ENCODE measurements around the gene TAMALIN.
A peak's percentile ranks its signal among the peaks of the same experiment; 100 is the strongest.

TAMALIN gene

DNA sequence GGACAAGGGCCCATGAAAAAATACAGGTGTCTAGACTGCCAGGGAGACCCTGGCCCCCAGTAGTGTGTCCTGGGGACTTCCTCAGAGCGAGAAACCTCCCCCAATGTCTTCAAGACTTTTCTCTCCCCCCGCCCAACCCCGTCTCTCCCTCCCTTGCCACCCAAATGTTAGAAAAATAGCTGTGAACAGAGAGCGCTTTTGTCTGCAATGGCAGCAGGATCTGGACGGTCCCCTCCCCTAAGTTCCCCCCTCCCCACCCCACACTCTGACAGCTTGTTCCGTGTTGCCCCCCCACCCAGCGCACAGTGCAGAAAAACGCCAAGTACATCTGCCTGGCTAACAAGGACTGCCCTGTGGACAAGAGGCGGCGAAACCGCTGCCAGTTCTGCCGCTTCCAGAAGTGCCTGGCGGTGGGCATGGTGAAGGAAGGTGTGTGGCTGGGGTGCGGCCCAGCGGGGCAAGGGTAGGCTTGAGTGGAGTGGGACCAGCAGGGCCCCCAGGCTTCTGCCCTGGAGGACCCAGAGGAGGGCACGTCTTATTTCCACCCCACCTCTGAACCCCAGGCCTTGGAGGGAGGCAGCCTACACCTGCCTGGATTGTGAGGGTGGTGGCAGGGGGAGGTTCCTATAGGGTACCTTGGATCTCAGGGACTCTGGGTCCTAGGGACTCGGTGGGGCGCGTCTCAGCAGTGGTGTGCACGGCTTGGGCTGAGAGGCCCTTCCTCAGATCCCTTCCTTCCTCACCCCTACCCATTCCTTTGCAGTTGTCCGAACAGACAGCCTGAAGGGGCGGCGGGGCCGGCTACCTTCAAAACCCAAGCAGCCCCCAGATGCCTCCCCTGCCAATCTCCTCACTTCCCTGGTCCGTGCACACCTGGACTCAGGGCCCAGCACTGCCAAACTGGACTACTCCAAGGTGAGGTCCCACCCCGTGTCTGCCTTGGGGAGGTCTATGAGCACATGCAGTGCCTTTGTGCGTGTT, 49.3 kb downstream of the TAMALIN start:
- no peak for DNase-seq (ENCODE audit: low read depth in 2 of 2)

DNA sequence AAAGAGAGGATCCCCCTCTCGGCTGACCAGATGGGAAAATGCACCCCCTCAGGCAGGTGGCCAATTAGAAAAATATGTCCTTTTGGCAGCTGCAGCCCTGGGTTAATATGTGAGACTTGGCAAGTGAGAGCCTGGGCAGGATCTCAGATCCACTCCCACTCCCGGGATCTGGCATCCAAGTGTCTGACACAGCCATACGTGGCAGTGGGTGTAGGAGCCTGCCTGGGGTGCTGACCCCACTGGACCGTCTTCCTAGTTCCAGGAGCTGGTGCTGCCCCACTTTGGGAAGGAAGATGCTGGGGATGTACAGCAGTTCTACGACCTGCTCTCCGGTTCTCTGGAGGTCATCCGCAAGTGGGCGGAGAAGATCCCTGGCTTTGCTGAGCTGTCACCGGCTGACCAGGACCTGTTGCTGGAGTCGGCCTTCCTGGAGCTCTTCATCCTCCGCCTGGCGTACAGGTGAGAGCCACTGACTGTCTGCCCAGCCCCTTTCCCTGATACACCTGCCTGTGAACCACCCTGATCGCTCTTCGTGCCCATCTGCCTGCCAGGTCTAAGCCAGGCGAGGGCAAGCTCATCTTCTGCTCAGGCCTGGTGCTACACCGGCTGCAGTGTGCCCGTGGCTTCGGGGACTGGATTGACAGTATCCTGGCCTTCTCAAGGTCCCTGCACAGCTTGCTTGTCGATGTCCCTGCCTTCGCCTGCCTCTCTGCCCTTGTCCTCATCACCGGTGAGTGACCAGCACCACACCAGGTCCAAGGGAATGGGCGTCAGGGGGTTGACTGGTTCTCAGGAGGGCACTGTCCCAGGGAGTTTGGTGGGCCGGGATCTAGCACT, 50.3 kb downstream of the TAMALIN start:
- DNase-seq (ENCODE audit: low read depth in 2 of 2): no peak

DNA sequence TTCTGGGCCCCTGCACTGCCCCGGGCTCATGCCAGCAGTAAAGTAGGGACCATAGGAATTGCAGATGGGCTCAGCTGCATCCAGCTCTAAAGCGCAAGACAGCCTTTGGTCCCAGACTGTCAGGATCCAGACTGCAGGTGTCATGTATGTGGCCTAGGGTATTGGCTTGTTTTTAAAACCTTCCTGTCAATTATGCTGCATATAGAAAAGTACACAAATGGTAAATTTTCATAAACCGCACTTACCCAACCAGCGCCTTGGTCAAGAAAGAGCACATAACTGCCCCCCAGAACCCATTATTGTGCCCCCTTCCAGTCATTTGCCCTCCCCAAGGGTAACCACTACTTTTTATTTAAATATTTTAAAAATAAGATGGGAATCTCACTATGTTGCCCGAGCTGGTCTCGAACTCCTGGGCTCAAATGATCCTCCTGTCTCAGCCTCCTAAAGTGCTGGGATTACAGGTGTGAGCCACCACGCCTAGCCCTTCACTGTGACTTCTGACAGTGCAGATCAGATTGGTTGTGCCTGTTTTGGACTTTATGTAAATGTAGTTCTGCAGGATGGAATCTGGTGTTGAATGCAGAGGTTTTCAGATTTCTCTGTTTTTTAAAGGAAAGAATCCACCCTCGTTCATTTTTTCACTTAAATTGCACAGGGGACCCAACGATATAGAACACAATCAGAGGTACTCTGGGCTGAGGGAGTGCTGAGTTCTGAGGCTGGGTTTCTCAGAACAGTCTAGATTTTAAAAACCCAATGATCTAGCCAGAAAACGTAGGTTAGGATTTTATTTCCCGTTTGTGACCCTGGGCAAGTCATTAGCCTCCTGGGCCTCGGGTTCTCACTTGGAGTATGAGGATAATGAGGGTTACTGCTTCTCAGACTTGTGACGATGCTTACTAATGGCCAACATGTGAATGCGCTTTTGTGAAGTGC, 51.2 kb downstream of the TAMALIN start:
- no peak for DNase-seq (ENCODE audit: low read depth in 2 of 2)

DNA sequence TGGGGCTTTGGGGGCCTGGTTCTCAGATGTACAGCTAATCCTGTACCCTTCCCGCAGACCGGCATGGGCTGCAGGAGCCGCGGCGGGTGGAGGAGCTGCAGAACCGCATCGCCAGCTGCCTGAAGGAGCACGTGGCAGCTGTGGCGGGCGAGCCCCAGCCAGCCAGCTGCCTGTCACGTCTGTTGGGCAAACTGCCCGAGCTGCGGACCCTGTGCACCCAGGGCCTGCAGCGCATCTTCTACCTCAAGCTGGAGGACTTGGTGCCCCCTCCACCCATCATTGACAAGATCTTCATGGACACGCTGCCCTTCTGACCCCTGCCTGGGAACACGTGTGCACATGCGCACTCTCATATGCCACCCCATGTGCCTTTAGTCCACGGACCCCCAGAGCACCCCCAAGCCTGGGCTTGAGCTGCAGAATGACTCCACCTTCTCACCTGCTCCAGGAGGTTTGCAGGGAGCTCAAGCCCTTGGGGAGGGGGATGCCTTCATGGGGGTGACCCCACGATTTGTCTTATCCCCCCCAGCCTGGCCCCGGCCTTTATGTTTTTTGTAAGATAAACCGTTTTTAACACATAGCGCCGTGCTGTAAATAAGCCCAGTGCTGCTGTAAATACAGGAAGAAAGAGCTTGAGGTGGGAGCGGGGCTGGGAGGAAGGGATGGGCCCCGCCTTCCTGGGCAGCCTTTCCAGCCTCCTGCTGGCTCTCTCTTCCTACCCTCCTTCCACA, 52.0 kb downstream of the TAMALIN start:
- no peak for DNase-seq (ENCODE audit: low read depth in 2 of 2)

DNA sequence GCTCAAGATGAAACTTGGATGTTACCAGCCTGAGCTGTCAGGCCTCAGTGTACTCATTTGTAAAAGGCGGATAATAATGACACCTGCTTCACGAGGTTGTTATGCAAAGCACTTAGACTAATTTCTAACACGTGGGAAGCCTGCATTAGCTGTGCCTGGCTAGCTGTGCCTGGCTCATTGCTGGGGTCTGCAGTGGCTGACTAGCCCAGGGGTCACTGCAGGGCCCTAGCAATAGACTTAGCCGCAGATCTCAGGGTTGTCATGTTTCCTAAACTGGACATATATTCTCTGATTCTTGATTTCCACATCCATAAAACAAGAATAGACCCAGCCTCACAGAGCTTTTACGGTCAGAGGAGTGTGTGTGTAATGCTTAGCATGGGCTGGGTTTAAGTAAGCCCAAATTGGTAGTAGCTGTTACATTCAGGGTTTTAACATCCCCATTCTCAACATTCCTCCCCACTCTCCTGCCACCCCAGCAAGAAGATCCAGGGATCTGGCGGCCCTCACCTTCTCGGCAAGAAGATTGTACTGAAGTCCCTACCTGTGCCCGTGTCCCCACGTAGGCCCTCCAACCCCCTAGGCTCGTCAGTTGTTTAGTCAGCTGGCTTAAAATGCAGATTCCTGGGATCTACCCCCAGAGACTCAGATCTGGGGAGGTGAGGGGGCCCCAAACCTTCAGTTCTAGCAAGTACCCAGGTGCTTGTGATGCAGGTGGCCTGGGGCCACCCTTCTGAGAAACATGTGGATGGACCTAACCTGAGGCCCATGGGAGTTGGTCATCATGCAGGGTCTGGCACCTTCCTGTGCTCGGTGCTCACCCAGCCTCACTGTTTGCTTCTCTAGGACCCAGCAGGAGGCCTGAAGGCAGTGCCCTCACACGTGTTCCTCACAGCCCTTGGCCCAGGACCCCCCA, 53.1 kb downstream of the TAMALIN start:
- peak in 1 of 2 donors; percentile 57 for DNase-seq (ENCODE audit: low read depth in 2 of 2)

DNA sequence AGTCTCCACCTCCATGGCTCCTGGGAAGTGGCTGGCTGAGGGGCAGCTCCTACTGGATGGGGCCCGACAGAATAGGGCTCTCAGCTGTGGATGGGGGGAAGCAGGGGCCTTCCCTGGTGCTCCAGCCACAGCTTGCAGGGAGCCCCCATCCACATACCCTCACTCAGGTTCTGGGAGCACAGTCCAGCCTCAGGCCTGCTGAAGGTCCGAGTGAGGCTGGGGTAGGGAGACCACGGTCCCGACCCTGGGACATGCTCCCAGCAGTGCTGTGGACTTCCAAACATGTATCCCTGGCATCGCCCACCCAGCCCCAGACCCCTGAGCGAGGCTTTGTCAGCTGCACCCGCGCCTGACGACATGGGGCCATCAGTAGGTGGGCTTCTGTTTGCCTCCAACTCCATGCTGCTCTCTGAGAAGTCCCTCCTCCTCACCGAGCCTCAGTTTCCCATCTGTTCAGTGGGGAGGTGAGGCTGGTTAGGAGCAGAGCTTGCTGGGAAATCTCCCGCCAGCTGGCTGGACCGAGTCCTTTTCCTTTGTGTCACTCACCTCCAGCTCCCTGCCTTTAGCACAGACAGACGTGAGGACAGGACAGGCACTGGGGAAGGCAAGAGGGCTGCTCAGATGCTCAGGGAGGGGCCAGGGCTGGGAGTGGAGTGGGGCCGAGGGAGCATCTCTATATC, 53.9 kb downstream of the TAMALIN start:
- peak in 1 of 2 donors; percentile 34 for DNase-seq (ENCODE audit: low read depth in 2 of 2)

DNA sequence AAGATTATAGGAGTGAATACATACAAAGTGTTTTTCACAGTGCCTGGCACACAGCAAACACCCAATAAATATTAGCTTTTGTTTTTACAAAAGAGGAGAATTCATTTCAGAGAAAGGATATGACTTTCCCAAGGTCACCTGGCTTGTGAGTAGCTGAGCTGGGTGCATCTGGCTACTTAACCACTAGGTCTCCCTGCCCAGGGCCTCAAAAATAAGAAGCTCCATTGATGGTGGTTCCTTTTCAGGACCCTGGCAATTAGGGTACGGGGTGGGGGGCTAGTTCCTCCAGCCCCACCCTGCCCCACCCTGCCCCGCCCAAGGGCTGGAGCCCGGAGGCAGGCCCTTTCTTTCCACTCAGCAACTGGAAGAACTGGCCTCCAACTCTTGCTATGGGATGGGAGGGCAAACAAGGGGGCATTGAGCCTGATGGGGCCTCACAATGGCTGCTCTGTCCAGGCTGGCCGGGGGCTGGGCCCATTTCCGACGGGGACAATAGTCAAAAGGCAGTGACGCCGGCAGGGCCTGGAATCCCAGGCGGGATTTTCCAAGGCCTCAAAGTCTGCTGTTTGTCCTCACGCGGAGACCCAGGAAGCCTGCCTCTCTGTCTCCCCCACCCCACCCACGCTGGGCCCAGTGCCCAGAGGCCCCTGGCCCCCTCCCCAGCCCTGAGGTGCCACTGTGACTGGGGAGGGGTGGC, 54.9 kb downstream of the TAMALIN start:
- no peak for DNase-seq (ENCODE audit: low read depth in 2 of 2)

DNA sequence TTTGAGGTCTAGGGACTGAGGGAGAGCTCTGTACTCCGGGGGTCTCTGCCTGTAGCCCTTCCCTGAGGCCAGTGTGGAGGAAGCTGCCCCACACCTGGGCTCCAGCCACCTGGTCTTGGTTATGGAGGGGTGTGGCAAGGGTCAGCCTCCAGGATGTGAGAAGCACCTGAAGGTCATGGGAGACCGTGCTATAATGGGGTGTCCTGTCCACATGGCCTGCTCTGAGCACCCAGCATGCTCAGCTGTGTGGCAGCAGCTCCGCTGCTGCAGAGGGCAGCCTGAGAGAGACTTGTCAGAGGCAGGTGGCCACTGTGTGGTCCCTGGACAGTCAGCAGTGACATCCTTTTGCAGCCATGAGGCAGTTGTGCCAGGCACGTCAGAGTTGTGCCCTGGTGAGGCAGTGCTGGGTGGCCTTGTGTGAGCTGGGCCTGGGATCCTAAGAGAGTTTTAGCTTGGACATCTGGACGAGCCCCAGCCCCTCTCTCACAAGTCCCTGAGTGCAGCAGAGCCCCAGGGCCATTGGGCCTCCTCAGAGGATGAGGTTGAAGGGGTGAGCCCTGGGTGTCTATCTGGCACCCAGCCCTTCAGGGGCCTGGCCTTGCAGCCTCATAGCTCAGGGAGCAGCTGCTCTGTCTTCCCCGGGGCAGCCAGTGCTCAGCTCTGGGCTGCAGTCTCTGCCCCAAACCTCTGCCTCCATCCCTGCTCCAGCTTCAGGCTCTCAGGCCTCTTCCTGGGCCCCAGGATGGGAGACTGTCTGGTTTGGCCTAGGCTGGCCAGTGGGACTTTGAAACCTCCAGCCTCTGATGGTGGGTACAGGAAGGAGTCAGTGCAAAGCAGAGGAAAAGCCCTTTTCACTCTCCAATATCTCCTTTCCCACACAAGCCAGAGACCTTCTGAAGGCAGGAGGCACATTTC, 55.7 kb downstream of the TAMALIN start:
- no peak for DNase-seq (ENCODE audit: low read depth in 2 of 2)

DNA sequence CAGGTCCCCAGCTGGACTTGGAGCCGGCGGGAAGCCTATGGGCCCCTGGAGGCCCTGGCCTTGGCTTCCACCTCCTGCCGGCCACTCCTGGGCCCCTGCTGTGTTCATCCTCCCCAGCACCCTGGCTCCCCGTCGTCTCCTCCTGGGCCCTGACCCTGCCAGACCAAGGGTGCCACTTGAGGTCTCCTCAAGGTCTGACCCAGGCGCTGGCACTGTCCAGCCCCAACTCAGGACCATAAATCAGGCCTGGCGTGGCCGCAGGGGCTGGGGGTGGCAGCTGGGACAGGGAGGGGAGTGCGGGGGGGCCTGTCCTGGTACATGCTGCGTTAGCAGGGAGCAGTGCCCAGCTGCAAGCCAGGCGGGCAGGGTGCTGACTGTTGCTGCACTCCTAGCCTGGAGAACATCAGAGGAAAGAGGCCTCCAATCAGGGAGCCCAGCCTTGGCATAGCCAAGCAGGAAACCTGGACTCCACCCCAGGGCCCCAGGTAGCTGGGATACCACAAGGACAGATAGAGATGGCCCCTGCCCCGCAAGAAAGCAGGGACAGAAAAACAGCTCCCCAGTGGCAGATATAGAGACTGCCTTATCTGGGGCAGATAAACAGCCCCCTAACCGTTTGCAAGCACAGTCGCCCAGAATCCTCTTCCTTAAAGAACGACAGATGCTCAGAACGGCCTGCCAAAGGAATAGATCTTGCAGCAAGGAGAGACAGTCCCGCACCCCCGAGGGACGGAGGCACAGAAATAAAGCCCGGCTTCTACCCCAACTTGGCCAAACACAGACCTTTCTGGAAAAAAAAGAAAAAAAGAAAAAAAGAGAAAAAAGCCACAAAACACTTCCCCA, 56.6 kb downstream of the TAMALIN start:
- DNase-seq (ENCODE audit: low read depth in 2 of 2): no peak

DNA sequence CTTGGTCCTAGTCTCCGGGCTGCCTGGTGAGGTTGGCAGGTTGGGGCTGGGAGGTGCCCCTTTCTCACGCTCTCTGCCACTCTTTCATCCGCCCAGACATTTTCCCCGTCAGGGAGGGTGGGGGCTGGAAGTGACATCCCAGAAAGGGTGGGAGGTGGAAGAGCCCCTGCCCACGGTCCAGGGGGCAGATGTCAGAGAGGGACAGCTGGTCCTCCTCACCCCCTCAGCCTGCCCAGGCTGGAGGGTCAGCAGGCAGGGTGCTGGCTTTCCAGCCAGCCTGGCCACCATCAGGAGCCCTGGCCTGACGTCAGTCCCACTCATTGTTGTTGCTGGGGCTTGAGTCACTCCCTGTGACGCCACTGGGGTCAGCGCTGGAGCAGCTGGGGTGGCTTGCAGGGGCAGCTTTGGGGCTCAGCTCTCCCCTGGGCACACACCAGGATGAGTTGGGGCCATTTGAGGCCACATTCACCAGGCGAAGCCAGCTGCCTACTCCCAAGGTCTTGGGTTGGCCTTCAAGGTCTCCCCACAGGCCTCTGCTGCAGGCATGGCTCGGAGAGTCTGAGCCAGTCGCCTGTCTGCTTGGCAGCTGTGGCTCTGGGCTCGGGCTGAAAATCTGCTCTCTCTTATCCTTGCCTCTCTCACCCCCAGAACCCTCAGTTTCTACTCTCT, 57.4 kb downstream of the TAMALIN start:
- DNase-seq (ENCODE audit: low read depth in 2 of 2): no peak
